BJ (cell line): ENCODE data around the gene PSPN. TPM values are rescaled to one million over a fixed set of nuclear protein-coding genes. Genes with fewer than 3 reads are reported as not detected.

Experiments used
- CTCF ChIA-PET: fragments of 350-600 bp; formaldehyde crosslinking; extraction: SDS; loops from one replicate; lab custom pipeline; 2021; ENCODE audit warnings: antibody characterized with exemption, inconsistent platforms; lab: Yijun Ruan, JAX
- POLR2A ChIA-PET: fragments of 300-600 bp; sonication (Branson Sonifier 250); formaldehyde crosslinking; extraction: SDS; loops from one replicate; lab custom pipeline; 2021; ENCODE audit warnings: antibody characterized with exemption; lab: Charles Lee
- DNase-seq: peaks from one replicate; pipeline ENCODE4 v3.0.0-alpha.2; 2011; ENCODE audit warnings: low read depth
- H3K27me3 ChIP-seq: 2 replicates; pipeline ENCODE4 v1.6.0; 2011; ENCODE audit warnings: low read length; ENCODE audit not compliant: control insufficient read depth, insufficient read depth
- H3K36me3 ChIP-seq: 2 replicates; pipeline ENCODE4 v1.5.1; 2011; ENCODE audit warnings: low read length; ENCODE audit not compliant: control insufficient read depth, insufficient read depth
- H3K4me3 ChIP-seq: 2 replicates; pipeline ENCODE4 v1.5.1; 2011; ENCODE audit warnings: low read depth, mild to moderate bottlenecking, control low read depth, low read length
- CTCF ChIP-seq: IDR thresholded peaks from 2 replicates; pipeline ENCODE4 v1.5.1; 2011; ENCODE audit warnings: low read depth, mild to moderate bottlenecking, control low read depth, inconsistent platforms, low read length, moderate library complexity; ENCODE audit not compliant: insufficient read depth
- polyA plus RNA-seq: library from polyadenylated mRNA; depleted of rRNA; stranded (reverse); fragments of >200 nt; gene quantifications from 2 replicates; pipeline ENCODE4 v1.2.3, GENCODE V29; 2011

The PSPN gene
- polyA plus RNA-seq, 1 experiment, result 0.32 TPM

GRCh38 chr19:6421075-6422014, 45.6 kb upstream of the PSPN start:
- no peak for DNase-seq
- no peaks in the 10 kb centered on the region for H3K27me3 ChIP-seq
- peaks cover 40% of the 10 kb centered on the region for H3K36me3 ChIP-seq
- H3K4me3 ChIP-seq, result no peak overlapping the region
- no peak for TF ChIP-seq CTCF
- ChIA-PET POLR2A (no interaction called here), CTCF (interaction anchor here (1.7 kb wide), 1 partner anchor 9 kb away, joined by 6 read pairs; no protein-coding TSS in a partner anchor)

- TF ChIP-seq CTCF, result no peak
- Histone ChIP-seq H3K27me3 (no peaks in the 10 kb centered on the region), H3K36me3 (peaks cover 56% of the 10 kb centered on the region), H3K4me3 (no peak overlapping the region)
- no peak for DNase-seq
- CTCF ChIA-PET, result interaction anchor here (0.8 kb wide), 1 partner anchor 9 kb away, joined by 3 read pairs; no protein-coding TSS in a partner anchor
- POLR2A ChIA-PET, result no interaction called here
Measured at GRCh38 chr19:6418562-6418932, 42.8 kb upstream of the PSPN start.

GRCh38 chr19:6417713-6418561, 42.2 kb upstream of the PSPN start:
- H3K27me3 ChIP-seq, result no peaks in the 10 kb centered on the region
- no peak overlapping the region for H3K4me3 ChIP-seq
- POLR2A ChIA-PET, result no interaction called here
- peaks cover 56% of the 10 kb centered on the region for H3K36me3 ChIP-seq
- DNase-seq, result no peak
- CTCF ChIA-PET, result interaction anchor here (1.2 kb wide), 1 partner anchor 25 kb away, joined by 3 read pairs; the partner anchor contains the start of gene GTF2F1
- peak; percentile 46 for TF ChIP-seq CTCF

DNA sequence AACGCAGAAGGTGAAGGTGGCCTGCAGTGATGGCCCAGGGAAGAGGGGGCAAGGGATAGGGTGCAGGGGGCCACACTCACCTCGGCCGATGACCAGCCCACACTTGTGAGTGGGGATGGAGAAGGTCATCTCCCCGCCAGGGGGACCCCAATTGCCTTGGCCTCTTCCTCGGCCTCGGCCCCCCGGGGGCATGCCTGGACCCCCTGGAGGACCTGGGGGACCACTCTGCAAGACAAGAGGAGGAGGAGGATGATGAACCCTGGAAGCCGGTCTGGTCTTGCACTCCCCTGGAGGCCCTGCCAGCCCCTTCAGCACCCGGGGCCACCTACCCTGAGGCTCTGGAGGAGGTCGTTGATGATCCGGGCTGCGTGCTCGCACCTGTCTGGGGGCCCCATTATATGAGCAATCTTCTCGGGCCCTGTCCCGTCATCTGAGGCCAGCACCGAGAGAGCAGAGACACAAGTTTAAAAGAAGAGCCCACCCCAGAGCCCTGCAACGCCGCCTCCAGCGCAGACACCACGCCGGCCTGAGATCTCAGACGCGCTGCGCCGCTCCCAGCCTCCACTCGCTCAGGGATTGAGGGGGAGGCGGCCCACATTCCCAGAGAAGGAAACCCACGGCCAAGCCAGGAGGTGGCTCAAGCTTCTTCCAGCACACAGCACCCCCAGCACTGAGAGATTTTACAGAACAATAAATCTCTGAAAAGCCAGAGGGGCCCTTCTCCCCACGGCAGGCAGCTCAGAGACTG, 41.1 kb upstream of the PSPN start:
- Histone ChIP-seq H3K4me3 (no peak overlapping the region), H3K27me3 (no peaks in the 10 kb centered on the region), H3K36me3 (peaks cover 61% of the 10 kb centered on the region)
- ChIA-PET POLR2A (interaction anchor here (0.6 kb wide), 1 partner anchor 23 kb away, joined by 3 read pairs; no protein-coding TSS in a partner anchor), CTCF (interaction anchor here (1.2 kb wide), 1 partner anchor 24 kb away, joined by 3 read pairs; the partner anchor contains the start of gene GTF2F1)
- TF ChIP-seq CTCF, result no peak
- no peak for DNase-seq
